Smooth muscle cell (in vitro differentiated cells): Measurements from ENCODE around the gene RBMY1J. TPM values are rescaled to one million over a fixed set of nuclear protein-coding genes. Genes with fewer than 3 reads are reported as not detected.
"Not testable (repeated sequence)": the region's sequence is repeated elsewhere in the genome, so short reads cannot be mapped to it uniquely, and the experiment has no call there.

Experiments used
- DNase-seq: peaks from one replicate; lab custom pipeline; 2025; ENCODE audit not compliant: unreplicated experiment; lab: John Stamatoyannopoulos, UW
- H2AFZ ChIP-seq: fragments of 200-600 bp; sonication (generic); 2 replicates; pipeline ENCODE4 v1.6.0; 2016; ENCODE audit warnings: antibody characterized with exemption, low read depth, mild to moderate bottlenecking
- H3F3A ChIP-seq: fragments of 200-600 bp; sonication (generic); 2 replicates; pipeline ENCODE4 v1.6.0; 2017; ENCODE audit warnings: antibody characterized with exemption, low read depth
- H3K27ac ChIP-seq: fragments of 200-600 bp; sonication (generic); 2 replicates; pipeline ENCODE4 v1.5.1; 2016; ENCODE audit warnings: low read depth, mild to moderate bottlenecking
- H3K27me3 ChIP-seq: fragments of 200-600 bp; sonication (generic); 2 replicates; pipeline ENCODE4 v1.6.1; 2016; ENCODE audit warnings: low read depth, mild to moderate bottlenecking
- H3K36me3 ChIP-seq: fragments of 200-600 bp; sonication (generic); 2 replicates; pipeline ENCODE4 v1.5.1; 2016; ENCODE audit warnings: low read depth
- H3K4me1 ChIP-seq: fragments of 200-600 bp; sonication (generic); 2 replicates; pipeline ENCODE4 v1.5.1; 2016; ENCODE audit warnings: low read depth
- H3K4me2 ChIP-seq: fragments of 200-600 bp; sonication (generic); 2 replicates; pipeline ENCODE4 v1.6.0; 2016; ENCODE audit warnings: mild to moderate bottlenecking
- H3K4me3 ChIP-seq: fragments of 200-600 bp; sonication (generic); 2 replicates; pipeline ENCODE4 v1.5.1; 2016; ENCODE audit warnings: mild to moderate bottlenecking
- H3K79me2 ChIP-seq: fragments of 200-600 bp; sonication (generic); 2 replicates; pipeline ENCODE4 v1.6.0; 2016; ENCODE audit warnings: low read depth, mild to moderate bottlenecking
- H3K9ac ChIP-seq: fragments of 200-600 bp; sonication (generic); 2 replicates; pipeline ENCODE4 v1.6.0; 2016; ENCODE audit warnings: low read depth
- H3K9me3 ChIP-seq: fragments of 200-600 bp; sonication (generic); replicated peaks from 2 replicates; pipeline ENCODE4 v1.5.1; 2016; ENCODE audit warnings: low read depth
- H4K20me1 ChIP-seq: fragments of 200-600 bp; sonication (generic); 2 replicates; pipeline ENCODE4 v1.6.0; 2016; ENCODE audit warnings: low read depth
- WGBS: methylation state at CpG from one replicate; pipeline ENCODE4 v1.1.7; 2016; ENCODE audit warnings: low lambda C conversion rate; 5-methylcytosine and 5-hydroxymethylcytosine counted together
- polyA plus RNA-seq: library from polyadenylated mRNA; unstranded; fragments of >200 nt; fragmentation: Nextera tagmentation; extraction: Ambion mirVana; gene quantifications from 2 replicates; pipeline ENCODE4 v1.2.1, GENCODE V29; 2016
- total RNA-seq: library from RNA; depleted of rRNA; stranded (reverse); fragments of >200 nt; gene quantifications from 2 replicates; pipeline ENCODE4 v1.2.3, GENCODE V29; 2014
- TF ChIP-seq, protein P1 (sequence below): fragments of 200-600 bp; sonication (generic); IDR thresholded peaks from 2 replicates; pipeline ENCODE4 v1.5.1; 2017; ENCODE audit warnings: borderline replicate concordance, mild to moderate bottlenecking, antibody characterized with exemption; ENCODE audit not compliant: insufficient read depth, poor library complexity, severe bottlenecking

The RBMY1J gene
- total RNA-seq (not detected in 2 replicates), polyA plus RNA-seq (not detected in 2 replicates)

DNA sequence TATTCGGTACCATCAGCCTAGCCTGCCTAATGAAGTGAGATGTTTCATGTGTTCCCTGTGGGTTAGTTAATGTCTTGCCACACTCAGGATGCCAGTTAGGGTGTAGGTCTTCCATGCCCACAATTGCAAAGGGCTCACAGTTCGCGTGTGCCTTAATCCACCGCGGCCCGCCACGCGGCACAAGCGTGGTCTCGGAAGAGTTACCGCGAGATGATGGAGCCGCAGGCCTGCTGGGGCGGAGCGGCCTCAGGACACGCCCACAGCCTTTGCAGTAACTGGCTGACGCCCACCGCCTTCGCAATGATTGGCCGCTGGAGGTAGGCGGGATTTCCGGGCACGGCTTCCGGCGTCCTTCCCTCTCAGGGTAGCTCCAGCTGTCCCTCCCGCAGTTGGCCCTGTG, at the start of gene RBMY1J:
RBMY1J (plus strand) TSS at position 301 of the 400 bp plus-strand sequence. CDS start 2,038 bp downstream, outside the sequence.
- H3K36me3 ChIP-seq, H3K9ac ChIP-seq, H2AFZ ChIP-seq, H3F3A ChIP-seq, DNase-seq, H3K4me3 ChIP-seq, H3K27ac ChIP-seq, H3K27me3 ChIP-seq, H3K79me2 ChIP-seq, H4K20me1 ChIP-seq, H3K4me2 ChIP-seq, H3K9me3 ChIP-seq, H3K4me1 ChIP-seq: not testable (repeated sequence)
- WGBS = no CpG with 5 or more reads among the region's 26 CpGs

DNA sequence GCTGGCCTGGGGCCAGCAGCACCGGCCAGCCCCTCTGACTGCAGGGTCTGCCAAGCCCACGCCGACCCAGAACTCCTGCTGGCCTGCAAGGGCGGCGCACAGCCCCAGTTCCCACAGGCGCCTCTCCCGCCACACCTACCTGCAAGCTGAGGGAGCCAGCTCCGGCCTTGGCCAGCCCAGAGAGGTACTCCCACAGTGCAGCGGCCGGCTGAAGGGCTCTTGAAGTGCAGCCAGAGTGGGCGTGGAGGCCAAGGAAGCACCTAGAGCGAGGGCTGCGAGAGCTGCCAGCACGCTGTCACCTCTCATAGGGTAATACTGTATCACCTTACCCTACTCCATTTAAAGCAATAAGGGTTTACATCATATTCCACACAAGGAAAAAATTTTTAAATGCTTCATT, 35.8 kb upstream of the RBMY1J start:
- H3K9ac ChIP-seq = no peak overlapping the region
- H3K4me2 ChIP-seq = no peak overlapping the region
- TF ChIP-seq, protein P1, sequence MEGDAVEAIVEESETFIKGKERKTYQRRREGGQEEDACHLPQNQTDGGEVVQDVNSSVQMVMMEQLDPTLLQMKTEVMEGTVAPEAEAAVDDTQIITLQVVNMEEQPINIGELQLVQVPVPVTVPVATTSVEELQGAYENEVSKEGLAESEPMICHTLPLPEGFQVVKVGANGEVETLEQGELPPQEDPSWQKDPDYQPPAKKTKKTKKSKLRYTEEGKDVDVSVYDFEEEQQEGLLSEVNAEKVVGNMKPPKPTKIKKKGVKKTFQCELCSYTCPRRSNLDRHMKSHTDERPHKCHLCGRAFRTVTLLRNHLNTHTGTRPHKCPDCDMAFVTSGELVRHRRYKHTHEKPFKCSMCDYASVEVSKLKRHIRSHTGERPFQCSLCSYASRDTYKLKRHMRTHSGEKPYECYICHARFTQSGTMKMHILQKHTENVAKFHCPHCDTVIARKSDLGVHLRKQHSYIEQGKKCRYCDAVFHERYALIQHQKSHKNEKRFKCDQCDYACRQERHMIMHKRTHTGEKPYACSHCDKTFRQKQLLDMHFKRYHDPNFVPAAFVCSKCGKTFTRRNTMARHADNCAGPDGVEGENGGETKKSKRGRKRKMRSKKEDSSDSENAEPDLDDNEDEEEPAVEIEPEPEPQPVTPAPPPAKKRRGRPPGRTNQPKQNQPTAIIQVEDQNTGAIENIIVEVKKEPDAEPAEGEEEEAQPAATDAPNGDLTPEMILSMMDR = no peak
- no peaks in the 10 kb centered on the region for H3K9me3 ChIP-seq
- no peaks in the 10 kb centered on the region for H3K79me2 ChIP-seq
- H3K36me3 ChIP-seq = no peaks in the 10 kb centered on the region
- no CpG with 5 or more reads among the region's 14 CpGs for WGBS
- DNase-seq = no peak
- no peaks in the 10 kb centered on the region for H3K4me1 ChIP-seq
- no peak overlapping the region for H3K27ac ChIP-seq
- H3F3A ChIP-seq = no peaks in the 10 kb centered on the region
- no peaks in the 10 kb centered on the region for H4K20me1 ChIP-seq
- H3K27me3 ChIP-seq = no peaks in the 10 kb centered on the region
- H3K4me3 ChIP-seq = no peak overlapping the region
- H2AFZ ChIP-seq = no peak overlapping the region

GRCh38 chrY:22370623-22371022, 32.6 kb upstream of the RBMY1J start:
- Histone ChIP-seq H3K4me3 (no peak overlapping the region), H3K27ac (no peak overlapping the region), H4K20me1 (no peaks in the 10 kb centered on the region), H3K79me2 (no peaks in the 10 kb centered on the region), H3K9me3 (no peaks in the 10 kb centered on the region), H3K36me3 (no peaks in the 10 kb centered on the region), H2AFZ (no peak overlapping the region), H3K4me1 (no peaks in the 10 kb centered on the region), H3F3A (no peaks in the 10 kb centered on the region), H3K4me2 (no peak overlapping the region), H3K27me3 (no peaks in the 10 kb centered on the region), H3K9ac (no peak overlapping the region)
- no peak for DNase-seq
- TF ChIP-seq, protein P1 = no peak

DNA sequence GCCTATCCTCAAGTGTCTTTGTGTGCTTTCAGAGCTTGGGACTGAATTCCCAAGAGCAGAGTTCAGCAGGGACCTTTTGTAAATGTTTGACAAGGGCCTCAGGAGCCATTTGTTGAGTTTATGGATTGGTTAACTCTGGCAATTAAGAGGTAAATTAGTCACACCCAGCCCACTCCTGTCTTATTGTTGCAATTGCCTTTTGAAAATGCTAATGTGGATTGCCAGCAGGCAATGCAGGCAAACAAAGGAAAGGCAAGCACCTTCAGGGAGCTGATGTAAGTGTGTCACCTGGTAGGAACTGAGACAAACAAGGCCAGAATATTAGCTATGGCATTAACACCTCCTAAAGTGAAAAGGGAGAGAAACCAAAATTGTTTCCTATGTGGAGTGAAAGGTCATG, 29.7 kb upstream of the RBMY1J start:
- Histone ChIP-seq H3K4me1 (no peaks in the 10 kb centered on the region), H3K9ac (no peak overlapping the region), H3K4me2 (no peak overlapping the region), H3K36me3 (no peaks in the 10 kb centered on the region), H3K27ac (no peak overlapping the region), H3K27me3 (no peaks in the 10 kb centered on the region), H4K20me1 (no peaks in the 10 kb centered on the region), H3F3A (no peaks in the 10 kb centered on the region), H3K9me3 (no peaks in the 10 kb centered on the region), H3K4me3 (no peak overlapping the region), H3K79me2 (no peaks in the 10 kb centered on the region), H2AFZ (no peak overlapping the region)
- DNase-seq = no peak
- TF ChIP-seq, protein P1 = no peak

DNA sequence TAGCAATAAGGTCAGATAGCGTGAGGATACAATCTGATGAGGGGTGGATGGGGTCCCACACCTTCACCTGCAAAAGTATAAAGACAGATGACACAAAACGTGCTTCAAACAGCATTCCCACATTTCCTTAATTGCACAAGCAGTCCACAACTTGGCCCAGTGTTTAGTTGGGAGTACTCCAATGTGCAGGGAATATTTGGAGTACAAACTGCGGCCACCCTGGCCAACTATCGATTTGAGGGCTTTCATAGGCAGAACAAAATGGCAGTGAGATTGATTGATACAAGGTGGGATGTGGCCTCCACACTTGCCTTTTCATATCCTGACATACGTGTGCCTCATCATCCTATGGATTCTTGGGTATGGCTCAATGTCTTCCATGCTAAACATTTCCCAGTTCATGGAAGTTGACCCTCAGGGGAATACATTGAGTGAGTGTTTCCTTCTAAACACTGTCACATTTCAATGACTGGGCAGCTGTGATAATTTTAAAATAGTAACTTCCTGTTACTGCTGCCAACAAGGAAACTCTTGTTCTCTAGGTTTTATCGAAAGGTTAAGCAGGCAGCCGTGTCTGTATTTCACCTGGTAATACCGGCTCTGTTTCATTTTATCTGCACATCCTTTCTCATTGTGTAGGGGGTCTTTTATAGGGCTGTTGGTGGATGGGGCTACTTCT, 41.6 kb downstream of the RBMY1J start:
- WGBS = no CpG with 5 or more reads among the region's 8 CpGs
- H3K79me2 ChIP-seq, H3K4me3 ChIP-seq, DNase-seq, H3F3A ChIP-seq, H3K27me3 ChIP-seq, H3K9me3 ChIP-seq, H3K4me1 ChIP-seq, H2AFZ ChIP-seq, H3K36me3 ChIP-seq, H3K4me2 ChIP-seq, H4K20me1 ChIP-seq, H3K27ac ChIP-seq, H3K9ac ChIP-seq: not testable (repeated sequence)

DNA sequence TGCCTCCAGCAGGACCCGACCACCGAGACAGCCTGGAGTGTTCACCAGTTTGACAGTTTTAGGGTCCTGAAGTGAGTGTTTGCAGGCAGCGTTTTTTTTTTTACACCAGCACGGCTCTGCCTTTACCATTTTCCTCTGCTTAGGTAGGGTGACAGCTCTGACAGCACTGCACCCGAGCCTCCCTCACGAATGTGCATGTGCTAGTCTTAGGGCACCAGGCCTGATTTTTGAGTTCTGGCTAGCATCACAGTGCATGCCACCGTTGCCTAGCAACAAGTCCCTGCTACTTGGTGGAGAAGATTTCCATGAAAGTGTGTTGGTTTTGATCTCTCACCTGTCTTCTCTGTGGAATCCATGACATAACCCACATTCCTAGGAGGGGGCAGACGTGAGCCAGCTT, 52.3 kb downstream of the RBMY1J start:
- H3F3A ChIP-seq, H3K27ac ChIP-seq, H3K79me2 ChIP-seq, H2AFZ ChIP-seq, H3K4me2 ChIP-seq, DNase-seq, H3K4me1 ChIP-seq, H3K9ac ChIP-seq, H3K27me3 ChIP-seq, H3K4me3 ChIP-seq, H3K9me3 ChIP-seq, H3K36me3 ChIP-seq, H4K20me1 ChIP-seq: not testable (repeated sequence)
- WGBS = no CpG with 5 or more reads among the region's 8 CpGs
